GM21515 (cell line): ENCODE measurements around the gene NRAP.
"Not testable (repeated sequence)": the region's sequence is repeated elsewhere in the genome, so short reads cannot be mapped to it uniquely, and the experiment has no call there.

ENCODE experiments used
- ATAC-seq: cut with Tn5 transposase; IDR thresholded peaks from one replicate; pipeline ENCODE4 v1.9.1; 2021; ENCODE audit not compliant: unreplicated experiment

Gene NRAP

DNA sequence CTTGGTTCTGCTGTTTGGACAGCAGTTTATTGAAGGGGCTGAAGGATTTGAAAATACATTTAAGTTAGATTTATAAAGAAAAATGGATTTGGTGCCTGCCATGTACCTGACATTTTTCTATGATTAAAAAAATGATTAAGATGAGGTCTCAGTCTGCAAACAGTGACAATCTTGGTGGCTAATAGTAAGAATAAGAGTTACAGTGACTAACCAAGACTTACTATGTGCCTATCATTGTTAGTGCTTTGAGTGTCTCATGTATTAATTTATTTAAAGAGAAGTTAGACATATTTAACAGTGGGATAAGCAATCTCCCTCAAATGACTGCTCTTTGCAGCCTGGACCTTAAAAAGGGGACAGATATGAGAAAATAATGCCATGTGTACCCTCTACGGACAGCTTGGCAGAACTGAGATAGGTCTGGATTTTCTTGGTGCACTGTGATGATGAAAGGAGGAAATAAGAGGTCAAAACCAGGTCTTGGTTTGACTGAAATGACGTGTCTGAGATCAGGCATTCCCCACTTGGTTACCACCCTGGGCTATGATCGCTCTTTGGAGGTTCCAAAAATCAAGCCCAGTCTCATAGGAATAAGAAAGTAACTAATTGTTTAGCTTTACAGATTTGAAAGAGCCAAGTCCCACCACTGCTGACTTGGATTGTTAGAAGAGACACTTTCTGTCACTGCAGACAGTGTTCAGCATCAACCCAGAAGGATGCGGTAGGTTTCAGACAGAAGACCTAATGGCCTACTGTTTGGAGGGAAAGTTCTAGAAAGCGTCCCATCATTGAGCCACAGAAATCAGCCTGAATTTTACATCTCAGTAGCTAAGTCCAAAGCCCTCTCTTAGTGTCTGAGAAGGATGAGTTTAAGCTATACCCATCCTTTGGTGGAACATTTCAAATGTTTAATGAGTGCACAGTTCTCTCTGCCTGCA is 18.0 kb upstream of the NRAP start:
- peak; percentile 46 for ATAC-seq

DNA sequence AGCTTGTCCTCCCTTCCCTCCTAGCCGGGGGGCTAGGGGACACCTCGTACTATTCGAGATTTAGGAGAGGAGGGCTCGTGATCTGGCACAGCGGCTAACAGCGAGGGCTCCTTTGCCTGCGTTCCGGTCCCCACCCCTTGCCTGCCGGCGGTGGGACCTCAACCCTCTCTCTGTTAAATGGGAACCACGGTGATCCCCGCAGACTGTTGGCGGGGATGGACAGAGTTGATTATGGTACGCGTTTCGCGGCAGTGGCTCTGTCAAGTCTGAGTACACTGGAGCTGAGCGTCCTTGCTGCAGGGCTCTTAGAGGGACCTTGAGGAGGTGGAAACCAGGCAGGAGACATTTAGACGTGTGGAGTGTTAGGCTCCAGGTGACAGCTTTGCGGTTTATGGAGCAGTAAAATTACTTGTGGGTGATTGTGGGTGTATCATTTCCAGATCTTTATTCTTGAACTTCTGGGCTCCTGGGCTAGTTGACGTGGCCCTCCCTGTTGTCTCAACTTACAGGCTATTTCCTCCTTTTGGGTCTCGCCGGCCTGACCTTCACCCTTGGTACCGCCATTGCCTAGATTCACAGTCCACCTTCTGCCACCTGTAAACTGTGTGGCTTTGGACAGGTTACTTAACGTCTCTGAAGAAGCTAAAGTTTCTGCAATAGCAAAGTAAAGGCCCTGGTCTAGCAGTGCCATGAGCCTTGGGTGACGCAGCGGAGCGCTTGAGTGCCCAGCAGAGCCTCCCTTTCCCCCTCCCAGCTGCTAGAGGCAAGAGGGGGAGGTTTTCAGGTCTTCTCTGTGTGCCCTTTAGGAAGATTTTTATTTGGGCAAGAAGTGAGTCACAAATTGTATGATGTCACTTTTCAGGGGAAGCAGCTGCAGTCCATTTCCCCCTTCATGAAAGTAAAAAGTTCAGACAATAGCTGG is 16.6 kb upstream of the NRAP start:
- ATAC-seq = peak; percentile 14

DNA sequence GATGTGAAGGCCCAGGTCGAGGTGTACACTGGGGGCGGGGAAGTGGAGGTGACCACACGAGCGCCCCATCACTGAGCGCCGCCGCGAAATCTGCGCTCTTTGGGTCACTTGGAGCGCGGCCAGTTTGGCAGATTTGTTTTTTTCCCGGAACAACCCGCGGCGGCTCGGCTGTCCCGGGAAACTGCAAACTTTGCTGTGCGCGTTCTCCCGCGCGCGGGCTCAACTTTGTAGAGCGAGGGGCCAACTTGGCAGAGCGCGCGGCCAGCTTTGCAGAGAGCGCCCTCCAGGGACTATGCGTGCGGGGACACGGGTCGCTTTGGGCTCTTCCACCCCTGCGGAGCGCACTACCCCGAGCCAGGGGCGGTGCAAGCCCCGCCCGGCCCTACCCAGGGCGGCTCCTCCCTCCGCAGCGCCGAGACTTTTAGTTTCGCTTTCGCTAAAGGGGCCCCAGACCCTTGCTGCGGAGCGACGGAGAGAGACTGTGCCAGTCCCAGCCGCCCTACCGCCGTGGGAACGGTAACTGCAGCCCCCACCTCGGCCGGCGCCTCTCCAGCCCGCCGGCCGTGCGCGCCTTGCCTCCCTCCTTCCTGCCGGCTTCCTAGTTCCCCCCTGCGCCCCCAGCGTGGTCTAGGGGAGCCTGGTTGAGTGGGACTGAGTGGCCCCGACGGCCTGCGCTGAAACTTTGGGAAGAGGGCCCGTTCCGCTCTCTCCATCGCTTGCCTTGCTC is 15.8 kb upstream of the NRAP start, which contains the start of gene CASP7:
CASP7 (plus strand) TSS at position 450 of the 727 bp plus-strand sequence. CDS start 17,582 bp downstream, outside the sequence.
- ATAC-seq = peak; percentile 74

DNA sequence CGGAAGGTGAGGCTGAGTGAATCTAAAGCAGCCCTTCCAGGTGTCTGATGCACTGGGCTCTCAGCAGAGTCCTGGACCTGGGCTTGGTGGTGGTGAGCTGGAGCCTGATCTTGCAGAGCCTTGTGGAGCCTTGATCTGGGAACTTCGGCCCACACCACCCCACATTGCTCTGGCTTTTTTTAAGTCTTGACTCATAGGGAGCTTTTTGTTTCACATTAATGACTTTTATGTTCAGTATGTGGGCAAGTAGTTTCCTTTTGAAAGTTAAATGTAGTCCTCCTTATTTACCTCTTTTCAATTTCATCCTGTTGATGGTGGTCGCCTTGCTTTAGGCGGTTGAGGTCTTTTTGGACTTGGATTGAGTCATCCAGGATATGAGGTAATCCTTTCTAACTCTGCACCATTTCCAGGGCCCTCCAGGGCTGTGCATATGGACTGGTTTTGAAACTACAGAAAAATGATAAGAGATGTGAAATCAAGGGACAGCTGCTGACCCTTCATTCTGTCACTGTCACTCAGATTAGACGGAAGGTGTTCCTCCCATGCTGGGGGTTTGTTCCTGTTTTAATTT is 2.9 kb upstream of the NRAP start:
- peak; percentile 72 for ATAC-seq

DNA sequence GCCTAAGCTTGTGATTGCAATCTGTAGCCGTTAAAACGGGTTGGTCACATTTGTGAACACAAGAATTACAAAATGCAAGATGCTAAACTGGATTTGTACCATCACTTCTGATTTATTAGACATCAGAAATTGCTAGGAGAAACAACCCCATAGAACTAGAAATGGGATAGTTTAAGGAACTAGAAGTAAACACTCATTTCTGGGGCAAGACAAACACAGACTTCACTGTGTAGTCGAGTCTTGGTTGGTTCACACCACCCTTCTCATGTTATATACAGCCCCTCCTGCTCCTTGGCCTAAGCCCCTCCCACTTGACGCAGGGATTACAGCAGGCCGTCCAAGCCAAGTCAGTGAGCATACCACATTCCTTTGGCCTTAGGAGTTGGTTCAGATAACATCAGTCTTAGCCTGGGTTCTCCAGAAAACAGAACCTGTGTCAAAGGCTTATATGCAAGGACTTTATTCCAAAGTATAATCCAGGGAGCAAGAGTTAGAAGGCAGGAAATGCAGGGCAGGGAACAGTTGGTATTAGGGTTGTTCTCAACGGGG is 2.0 kb upstream of the NRAP start:
- ATAC-seq = no peak

DNA sequence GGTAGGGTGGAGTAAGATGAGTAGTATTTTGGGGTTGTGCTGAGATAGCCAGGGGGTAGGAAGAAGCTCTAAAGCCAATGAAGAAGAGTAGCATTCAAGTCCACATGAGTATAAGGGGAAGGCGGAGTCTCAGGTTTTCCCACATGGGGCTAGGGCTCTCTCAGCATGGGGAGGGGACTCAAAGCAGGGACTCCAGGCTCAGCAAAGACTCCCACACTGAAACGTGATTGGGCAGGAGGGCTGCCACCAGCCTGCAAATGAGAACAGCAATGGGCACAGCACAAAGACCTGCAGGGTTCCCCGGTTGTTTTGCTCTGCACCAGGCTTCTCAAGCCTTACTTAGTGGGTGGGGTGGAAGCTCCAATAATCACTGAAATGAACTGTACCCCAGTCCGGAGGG is 1.5 kb upstream of the NRAP start:
- no peak for ATAC-seq

GRCh38 chr10:113663142-113663541 is 699 bp downstream of the NRAP start:
- ATAC-seq = no peak

DNA sequence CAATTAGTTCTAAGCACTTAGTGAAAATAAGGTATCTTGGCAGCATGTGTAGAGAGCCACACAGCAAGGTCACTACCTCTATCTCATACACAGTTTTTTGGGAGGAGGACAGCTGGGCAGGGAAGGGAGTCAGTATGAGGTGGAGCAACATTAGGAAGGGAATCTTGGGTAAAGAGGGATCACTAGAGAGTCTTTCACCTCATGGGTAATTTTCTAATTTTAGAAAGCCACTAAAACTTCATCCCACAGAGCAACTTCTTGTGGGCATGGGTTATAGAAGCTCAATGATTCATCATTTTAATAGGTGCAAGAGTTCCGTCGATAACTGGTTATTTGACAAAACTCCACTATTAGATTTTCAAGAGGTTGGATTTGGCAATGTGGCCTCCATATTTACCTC is 2.5 kb downstream of the NRAP start:
- ATAC-seq = no peak

DNA sequence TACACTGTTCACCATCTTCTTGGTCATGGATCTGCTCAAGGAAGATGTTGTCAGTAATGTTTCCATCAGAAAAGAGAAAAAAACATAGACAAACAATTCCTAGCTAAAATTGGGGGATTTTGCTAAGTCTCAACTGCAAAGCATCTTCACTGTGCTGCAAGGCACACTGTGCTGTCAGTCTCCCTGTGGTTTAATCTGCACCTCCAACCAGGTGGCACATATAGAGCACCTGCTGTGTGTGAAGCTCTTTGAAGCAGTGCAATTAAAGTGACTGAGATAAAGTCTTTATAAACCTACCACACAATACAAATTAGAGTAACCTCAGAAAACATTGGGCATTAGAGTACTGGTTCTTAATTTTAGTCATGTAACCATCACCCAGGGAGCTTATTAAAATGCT is 6.3 kb downstream of the NRAP start:
- ATAC-seq = no peak

DNA sequence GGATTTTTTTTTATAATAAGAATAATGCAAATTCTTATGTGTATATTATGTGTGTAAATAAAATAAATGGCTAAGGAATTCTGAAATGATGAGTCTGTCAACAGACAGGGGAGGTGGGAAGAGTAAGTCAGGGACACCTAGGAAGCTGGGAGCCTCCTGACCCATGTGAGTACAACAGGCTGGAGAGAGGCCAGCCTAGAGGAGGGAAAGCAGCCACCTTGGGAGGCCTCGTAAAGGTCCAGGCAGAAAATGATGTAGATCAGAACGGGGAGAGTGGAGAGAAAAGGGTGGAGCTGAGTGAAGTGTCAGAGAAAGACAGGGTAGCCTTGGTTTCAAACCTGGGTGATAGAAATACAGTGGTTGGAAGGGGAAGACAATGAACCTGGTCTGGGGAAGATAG is 6.9 kb downstream of the NRAP start:
- no peak for ATAC-seq

- not testable (repeated sequence) for ATAC-seq
Measured at GRCh38 chr10:113652456-113652855, 11.4 kb downstream of the NRAP start.

GRCh38 chr10:113651898-113652297 is 11.9 kb downstream of the NRAP start:
- no peak for ATAC-seq

DNA sequence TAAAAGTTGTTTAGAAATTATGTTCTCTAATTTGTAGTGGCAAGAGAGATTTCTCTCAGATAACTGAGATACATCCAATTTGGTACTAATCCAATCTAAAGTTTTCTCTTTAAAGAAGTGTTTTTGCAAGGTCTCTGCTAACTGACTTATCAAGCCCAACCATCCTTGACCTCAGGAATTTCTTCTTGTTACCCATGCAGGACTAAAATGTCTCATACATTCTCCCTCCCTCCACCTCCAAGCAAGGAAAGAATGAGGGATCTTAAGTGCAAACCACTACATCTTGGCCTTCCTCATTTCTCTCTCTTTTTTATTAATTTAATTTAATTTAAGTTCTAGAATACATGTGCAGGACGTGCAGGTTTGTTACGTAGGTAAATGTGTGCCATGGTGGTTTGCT is 12.8 kb downstream of the NRAP start:
- ATAC-seq = no peak

- ATAC-seq = no peak
Measured at GRCh38 chr10:113650172-113650571, 13.7 kb downstream of the NRAP start.

- ATAC-seq = no peak
Measured at GRCh38 chr10:113648478-113648877, 15.4 kb downstream of the NRAP start.

DNA sequence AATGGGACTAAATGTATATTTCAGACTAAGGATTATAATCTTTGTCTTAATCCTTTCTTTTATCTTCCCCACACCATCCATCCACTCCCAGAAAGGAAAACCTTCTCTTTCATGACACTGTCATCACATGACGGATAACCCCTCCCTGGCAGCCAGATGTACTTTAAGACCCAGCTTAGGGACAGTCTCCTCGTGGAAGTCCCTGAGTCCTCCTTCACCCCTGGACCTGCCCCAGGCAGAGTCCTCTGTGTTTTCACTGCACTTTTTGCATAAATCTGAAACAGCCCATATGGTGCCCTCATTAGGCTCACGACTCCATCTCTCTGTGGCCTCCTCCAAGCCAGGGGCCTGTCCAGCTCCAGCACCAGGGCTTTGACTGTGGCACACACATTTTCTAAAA is 16.0 kb downstream of the NRAP start:
- no peak for ATAC-seq

GRCh38 chr10:113646336-113647201 is 17.3 kb downstream of the NRAP start:
- no peak for ATAC-seq

DNA sequence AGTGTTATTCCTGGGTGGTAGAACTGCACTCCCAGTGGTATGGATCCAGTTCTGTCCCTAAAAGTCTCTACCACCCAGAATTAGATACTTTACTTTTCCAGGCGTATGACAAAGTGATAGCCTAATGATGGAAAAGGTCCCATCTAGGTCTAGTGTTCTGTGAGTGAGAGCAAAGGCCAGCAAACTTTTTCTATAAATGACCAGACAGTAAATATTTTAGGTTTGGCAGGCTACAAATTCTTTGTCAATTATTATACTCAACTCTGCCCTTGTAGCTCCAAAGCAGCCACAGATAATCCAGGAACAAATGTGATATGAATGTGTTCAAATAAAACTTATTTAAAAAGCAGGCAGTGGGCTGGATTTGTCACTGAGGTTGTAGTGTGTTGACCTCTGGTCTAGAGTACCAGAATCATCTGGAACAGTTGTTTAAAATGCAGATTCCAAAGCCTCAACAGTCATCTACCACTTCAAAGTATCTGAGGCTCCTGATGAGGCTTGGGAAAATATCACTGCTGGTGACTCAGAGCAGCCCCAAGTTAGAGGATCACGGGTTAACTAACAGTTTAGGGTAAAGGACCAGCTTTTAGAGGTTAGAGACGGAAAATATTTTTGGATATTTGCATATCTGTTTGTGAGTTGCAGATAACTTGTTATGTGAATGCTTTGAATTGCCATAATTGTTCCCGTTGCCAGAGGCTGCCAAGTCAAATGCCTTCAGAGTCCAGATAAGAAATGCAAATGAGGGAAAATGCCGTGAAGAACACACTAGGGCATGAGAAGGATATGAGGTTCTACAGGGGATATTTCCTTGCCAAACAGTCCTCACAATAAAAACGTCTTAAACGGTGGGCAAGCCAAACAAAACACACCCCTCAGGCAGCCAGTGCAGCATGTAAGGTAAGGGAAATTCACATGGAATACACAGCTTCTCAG is 19.4 kb downstream of the NRAP start:
- no peak for ATAC-seq
